Coronary artery (tissue), 2 donors: ENCODE results near the gene ZBTB7A.

ENCODE experiments used
- DNase-seq: peaks from one replicate; pipeline ENCODE4 v3.0.0-alpha.2; 2017; ENCODE audit warnings: low spot score
- H3K27ac ChIP-seq, 2 donors: fragments of 200-600 bp; sonication (generic); one replicate each; pipeline ENCODE4 v1.5.1; 2016 to 2019
- H3K4me3 ChIP-seq: fragments of 200-600 bp; sonication (generic); 2 replicates; pipeline ENCODE4 v1.5.1; 2016; ENCODE audit warnings: mild to moderate bottlenecking, moderate library complexity
- TF ChIP-seq, protein P1 (sequence below): fragments of 200-600 bp; sonication (generic); IDR thresholded peaks from one replicate; pipeline ENCODE4 v1.5.1; 2019; ENCODE audit warnings: antibody characterized with exemption

ZBTB7A gene

DNA sequence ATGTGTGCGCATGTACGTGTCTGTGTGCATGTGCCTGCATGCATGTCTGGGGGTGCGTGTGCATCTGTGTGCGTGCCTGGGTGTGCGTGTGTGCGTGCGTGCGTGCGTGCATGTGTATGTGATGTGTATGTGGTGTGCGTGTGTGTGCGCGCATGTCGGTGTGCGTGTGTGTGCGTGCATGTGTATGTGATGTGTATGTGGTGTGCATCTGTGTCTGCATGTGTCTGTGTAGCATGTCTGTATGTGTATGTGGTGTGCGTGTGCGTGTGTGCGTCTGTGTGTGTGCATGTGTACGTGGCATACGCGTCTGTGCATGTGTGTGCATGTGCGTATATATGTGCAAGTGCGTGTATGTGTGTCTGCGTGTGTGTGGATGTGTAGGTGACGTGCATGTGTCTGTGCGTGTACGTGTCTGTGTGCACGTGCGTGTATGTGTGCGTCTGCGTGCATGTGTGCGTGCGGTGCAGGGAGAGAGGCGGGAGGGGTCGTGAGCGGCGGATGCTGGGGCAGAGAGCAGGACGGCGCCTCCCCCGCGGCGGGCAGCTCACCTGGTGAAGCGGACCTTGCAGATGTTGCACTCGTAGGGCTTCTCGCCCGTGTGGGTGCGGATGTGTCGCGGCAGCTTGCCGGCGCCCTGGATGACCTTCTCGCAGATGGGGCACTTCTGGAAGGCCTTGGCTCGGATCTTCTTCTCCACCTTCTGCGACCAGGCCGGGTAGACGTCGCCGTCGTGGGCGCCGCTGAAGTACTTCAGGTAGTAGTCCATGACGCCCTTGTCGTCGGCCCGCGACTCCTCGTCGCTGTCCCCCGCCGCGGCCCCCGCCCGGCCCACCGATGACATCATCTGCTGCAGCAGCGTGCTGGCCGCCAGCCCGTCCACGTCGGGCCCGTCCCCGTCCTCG is 13.0 kb downstream of the ZBTB7A start:
- DNase-seq: no peak
- H3K4me3 ChIP-seq: peak overlapping the region; percentile 54
- TF ChIP-seq, protein P1, sequence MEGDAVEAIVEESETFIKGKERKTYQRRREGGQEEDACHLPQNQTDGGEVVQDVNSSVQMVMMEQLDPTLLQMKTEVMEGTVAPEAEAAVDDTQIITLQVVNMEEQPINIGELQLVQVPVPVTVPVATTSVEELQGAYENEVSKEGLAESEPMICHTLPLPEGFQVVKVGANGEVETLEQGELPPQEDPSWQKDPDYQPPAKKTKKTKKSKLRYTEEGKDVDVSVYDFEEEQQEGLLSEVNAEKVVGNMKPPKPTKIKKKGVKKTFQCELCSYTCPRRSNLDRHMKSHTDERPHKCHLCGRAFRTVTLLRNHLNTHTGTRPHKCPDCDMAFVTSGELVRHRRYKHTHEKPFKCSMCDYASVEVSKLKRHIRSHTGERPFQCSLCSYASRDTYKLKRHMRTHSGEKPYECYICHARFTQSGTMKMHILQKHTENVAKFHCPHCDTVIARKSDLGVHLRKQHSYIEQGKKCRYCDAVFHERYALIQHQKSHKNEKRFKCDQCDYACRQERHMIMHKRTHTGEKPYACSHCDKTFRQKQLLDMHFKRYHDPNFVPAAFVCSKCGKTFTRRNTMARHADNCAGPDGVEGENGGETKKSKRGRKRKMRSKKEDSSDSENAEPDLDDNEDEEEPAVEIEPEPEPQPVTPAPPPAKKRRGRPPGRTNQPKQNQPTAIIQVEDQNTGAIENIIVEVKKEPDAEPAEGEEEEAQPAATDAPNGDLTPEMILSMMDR: no peak
- no peak overlapping the region for H3K27ac ChIP-seq

DNA sequence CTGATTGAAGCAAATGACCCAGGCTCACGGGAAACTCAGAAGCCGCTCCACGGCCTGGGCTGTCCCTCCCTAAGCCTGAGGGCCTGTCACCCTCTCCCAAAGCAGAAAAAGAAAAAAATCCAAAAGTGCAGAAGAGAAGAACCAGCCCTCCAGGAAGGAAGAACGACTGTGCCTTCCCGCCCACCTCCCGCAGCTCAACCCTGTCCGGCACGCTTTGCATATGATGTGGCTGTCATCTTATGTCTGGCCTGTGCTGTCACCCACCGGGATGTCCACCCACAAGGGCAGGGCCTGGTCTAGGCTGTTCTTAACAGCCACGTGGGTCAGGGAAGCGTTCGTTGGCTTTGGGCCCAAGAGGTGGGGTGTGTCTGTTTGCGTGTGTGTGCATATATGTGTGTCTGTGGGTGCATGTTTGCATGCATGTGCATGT is 13.7 kb downstream of the ZBTB7A start:
- peak overlapping the region; percentile 50 to 78 for H3K27ac ChIP-seq
- TF ChIP-seq, protein P1: no peak
- peak overlapping the region; percentile 54 for H3K4me3 ChIP-seq
- DNase-seq: no peak

DNA sequence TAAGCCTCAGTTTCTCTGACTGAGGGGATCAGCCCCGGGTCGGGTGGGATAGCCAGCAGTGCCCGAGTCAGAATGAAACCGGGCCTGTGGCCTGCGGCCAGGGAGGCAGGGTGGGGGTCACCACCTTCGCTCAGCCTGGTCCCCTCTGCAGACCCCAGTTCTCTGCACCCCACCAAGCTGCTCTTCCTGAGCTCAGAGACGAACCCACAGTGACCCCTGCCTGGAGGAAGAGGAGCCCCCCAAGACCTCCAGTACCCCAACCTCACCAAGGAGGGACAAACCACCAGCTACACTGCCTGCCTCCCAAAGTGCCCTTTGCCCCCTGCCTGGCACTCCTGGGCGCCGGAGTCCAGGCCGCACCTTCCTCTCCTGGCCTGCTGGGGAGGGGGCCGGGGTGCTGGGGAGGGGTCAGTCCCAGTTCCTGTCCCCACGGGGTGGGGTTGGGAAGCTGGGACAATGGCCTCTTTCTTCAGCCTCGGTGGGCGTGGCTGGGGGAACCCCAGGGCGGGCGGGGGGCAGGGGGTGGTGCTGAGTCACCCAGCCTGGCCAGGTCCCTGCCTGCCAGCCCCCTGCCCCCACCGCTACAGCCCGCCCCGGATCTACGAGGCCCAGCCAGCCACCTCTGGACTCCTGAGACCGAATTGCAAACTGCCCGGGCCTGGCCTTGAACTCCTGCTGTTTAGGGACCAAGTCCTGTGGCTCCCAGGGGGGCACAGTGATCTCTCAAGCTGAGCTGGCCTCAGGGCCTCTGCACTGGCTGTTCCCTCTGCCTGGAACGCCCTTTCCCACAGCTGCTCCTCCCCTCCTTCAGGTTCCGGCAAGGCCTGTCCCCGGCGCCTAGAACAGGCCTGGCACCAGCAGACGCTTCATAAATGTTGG is 14.3 kb downstream of the ZBTB7A start:
- DNase-seq: no peak
- H3K4me3 ChIP-seq: peak overlapping the region; percentile 54
- TF ChIP-seq, protein P1: no peak
- peak overlapping the region; percentile 50 to 78 for H3K27ac ChIP-seq

DNA sequence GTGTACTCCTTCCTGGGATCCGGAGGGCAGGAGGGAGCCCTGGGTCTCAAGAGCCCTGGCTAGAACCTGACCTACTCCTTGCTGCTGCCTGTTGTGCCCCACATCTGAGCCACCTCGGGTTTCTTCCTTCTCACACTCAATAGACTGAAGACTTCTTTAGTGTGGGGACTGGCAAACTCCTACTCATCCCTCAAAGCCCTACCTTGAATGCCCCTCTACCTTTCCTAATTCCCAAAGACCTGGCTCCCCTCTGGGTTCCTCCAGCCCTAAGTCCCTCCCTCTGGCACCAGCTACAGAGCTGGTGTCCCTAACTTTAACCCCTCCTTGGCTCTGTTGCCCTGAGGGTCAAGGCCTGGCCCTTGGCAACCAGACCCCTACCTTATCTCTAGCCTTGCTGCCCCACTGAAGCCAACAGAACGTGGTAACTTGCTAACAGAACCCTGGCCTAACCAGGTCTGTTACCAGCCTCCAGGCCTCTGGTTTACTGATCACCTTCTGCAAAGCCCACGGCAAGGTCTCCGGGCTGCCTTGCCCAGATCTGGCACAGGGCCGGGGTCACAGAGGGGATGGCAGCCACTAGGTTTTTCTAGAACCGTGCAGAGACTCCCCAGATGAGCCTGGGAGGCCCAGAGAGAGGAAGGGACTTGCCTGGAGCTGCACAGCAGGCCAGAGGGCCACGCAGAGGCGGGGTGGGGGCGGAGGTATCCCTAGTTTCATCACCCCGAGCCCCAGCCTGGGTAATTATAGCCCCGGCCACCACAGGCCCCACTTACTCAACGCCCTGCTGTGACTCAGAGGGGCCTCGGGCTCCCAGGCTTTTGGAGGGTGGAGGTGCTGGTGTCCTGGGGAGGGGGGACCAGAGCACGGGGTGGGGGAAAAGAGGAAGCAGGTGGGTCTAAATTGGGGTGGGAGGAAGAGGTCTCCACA is 15.3 kb downstream of the ZBTB7A start:
- Histone ChIP-seq H3K27ac (peak overlapping the region; percentile 50 to 78), H3K4me3 (peak overlapping the region; percentile 54)
- TF ChIP-seq, protein P1: no peak
- no peak for DNase-seq

DNA sequence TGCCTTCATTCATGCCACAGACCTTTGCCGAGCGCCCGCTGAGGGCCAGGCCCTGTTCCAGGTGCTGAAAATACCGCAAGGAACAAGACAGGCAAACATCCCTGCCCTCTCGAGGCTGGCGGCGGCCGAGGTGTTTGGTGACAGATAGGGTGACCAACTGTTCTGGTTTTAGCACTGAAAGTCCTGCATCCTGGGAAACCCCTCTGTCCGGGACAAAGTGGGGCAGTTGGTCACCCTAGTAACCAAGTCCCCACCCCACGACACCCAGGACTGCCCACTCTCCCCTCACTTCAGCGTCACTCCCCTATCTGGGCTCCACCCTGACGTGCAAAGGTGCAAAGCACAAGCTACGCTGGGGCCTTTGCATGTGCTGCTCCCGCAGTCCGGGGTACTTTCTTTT is 17.3 kb downstream of the ZBTB7A start:
- H3K27ac ChIP-seq: no peak overlapping the region
- DNase-seq: no peak

More for the DNA sequence above, 17.3 kb downstream of the ZBTB7A start:
- TF ChIP-seq, protein P1: no peak
- no peak overlapping the region for H3K4me3 ChIP-seq
